ENCODE results near the gene ARHGAP11A.

The ARHGAP11A gene

GRCh38 chr15:32649342-32649741 lies 34.0 kb downstream of the ARHGAP11A start:
- H2BK5ac ChIP-seq (ENCODE audit: low read length) = no peak overlapping the region
- H4K91ac ChIP-seq (ENCODE audit: low read depth, low read length, poor library complexity) = no peak overlapping the region
- no peak overlapping the region for H3K14ac ChIP-seq (ENCODE audit: low read length)
- H2BK120ac ChIP-seq (ENCODE audit: low read depth, low read length) = no peak overlapping the region
- H3K9me3 ChIP-seq (replicated peaks in 1 of 2; ENCODE audit: control insufficient read depth in 2 of 2, insufficient read depth in 1 of 2, low read depth in 1 of 2, low read length in 2 of 2) = no peaks in the 10 kb centered on the region
- H3K27me3 ChIP-seq (ENCODE audit: control insufficient read depth in 3 of 3, insufficient read depth in 3 of 3, low read depth in 1 of 3, low read length in 3 of 3) = no peaks in the 10 kb centered on the region
- H3K4me1 ChIP-seq (ENCODE audit: control insufficient read depth in 2 of 2, insufficient read depth in 1 of 2, low read depth in 1 of 2, low read length in 2 of 2) = peaks cover 0 to 4% of the 10 kb centered on the region in 2 donors
- peaks cover 0 to 2% of the 10 kb centered on the region in 2 donors for H3K36me3 ChIP-seq (replicated peaks in 1 of 2; ENCODE audit: control insufficient read depth in 2 of 2, insufficient read depth in 2 of 2, low read length in 2 of 2)
- no peak overlapping the region for H3K18ac ChIP-seq (ENCODE audit: low read length)
- no peak overlapping the region for H3K23ac ChIP-seq (ENCODE audit: low read depth, low read length, poor library complexity)
- H3K4ac ChIP-seq (ENCODE audit: low read length) = no peak overlapping the region
- WGBS, 2 donors (ENCODE audit: extremely low coverage in 2 of 2, insufficient read length in 2 of 2, insufficient replicate concordance in 1 of 2) = no CpG with 5 or more reads among the region's 5 CpGs
- no peaks in the 10 kb centered on the region for H3K79me1 ChIP-seq (ENCODE audit: low read depth, low read length)
- H2AFZ ChIP-seq (ENCODE audit: low read length) = no peak overlapping the region
- H3K27ac ChIP-seq (replicated peaks; ENCODE audit: low read length) = no peak overlapping the region
- no peak overlapping the region for H3K4me3 ChIP-seq (ENCODE audit: low read length in 2 of 2)
- no peak overlapping the region for H4K8ac ChIP-seq (ENCODE audit: low read depth, low read length)
- H2BK12ac ChIP-seq (ENCODE audit: low read length) = no peak overlapping the region
- no peak overlapping the region for H3K9ac ChIP-seq (ENCODE audit: low read depth, low read length, poor library complexity)
- no peak overlapping the region for H2BK15ac ChIP-seq (ENCODE audit: low read length)
- no peak for DNase-seq (ENCODE audit: low spot score)
- no peak overlapping the region for H3K4me2 ChIP-seq (ENCODE audit: insufficient read depth, low read length, poor library complexity, severe bottlenecking)
- H2AK5ac ChIP-seq (ENCODE audit: low read depth, low read length) = no peak overlapping the region

GRCh38 chr15:32651229-32651837 lies 36.0 kb downstream of the ARHGAP11A start:
- no peak overlapping the region for H4K91ac ChIP-seq (ENCODE audit: low read depth, low read length, poor library complexity)
- H2BK5ac ChIP-seq (ENCODE audit: low read length) = no peak overlapping the region
- H2BK120ac ChIP-seq (ENCODE audit: low read depth, low read length) = no peak overlapping the region
- H3K4me1 ChIP-seq (ENCODE audit: control insufficient read depth in 2 of 2, insufficient read depth in 1 of 2, low read depth in 1 of 2, low read length in 2 of 2) = peaks cover 0 to 1% of the 10 kb centered on the region in 2 donors
- no peak overlapping the region for H3K4ac ChIP-seq (ENCODE audit: low read length)
- H3K4me2 ChIP-seq (ENCODE audit: insufficient read depth, low read length, poor library complexity, severe bottlenecking) = no peak overlapping the region
- H4K8ac ChIP-seq (ENCODE audit: low read depth, low read length) = no peak overlapping the region
- H3K4me3 ChIP-seq (ENCODE audit: low read length in 2 of 2) = no peak overlapping the region
- WGBS, 2 donors (ENCODE audit: extremely low coverage in 2 of 2, insufficient read length in 2 of 2, insufficient replicate concordance in 1 of 2) = no CpG with 5 or more reads among the region's 6 CpGs
- H3K27ac ChIP-seq (replicated peaks; ENCODE audit: low read length) = no peak overlapping the region
- H3K79me1 ChIP-seq (ENCODE audit: low read depth, low read length) = no peaks in the 10 kb centered on the region
- H2AK5ac ChIP-seq (ENCODE audit: low read depth, low read length) = no peak overlapping the region
- no peak overlapping the region for H3K9ac ChIP-seq (ENCODE audit: low read depth, low read length, poor library complexity)
- no peaks in the 10 kb centered on the region for H3K27me3 ChIP-seq (ENCODE audit: control insufficient read depth in 3 of 3, insufficient read depth in 3 of 3, low read depth in 1 of 3, low read length in 3 of 3)
- H3K36me3 ChIP-seq (replicated peaks in 1 of 2; ENCODE audit: control insufficient read depth in 2 of 2, insufficient read depth in 2 of 2, low read length in 2 of 2) = peaks cover 0 to 2% of the 10 kb centered on the region in 2 donors
- no peaks in the 10 kb centered on the region for H3K9me3 ChIP-seq (replicated peaks in 1 of 2; ENCODE audit: control insufficient read depth in 2 of 2, insufficient read depth in 1 of 2, low read depth in 1 of 2, low read length in 2 of 2)
- DNase-seq (ENCODE audit: low spot score) = peak; percentile 26
- H3K23ac ChIP-seq (ENCODE audit: low read depth, low read length, poor library complexity) = no peak overlapping the region
- H2AFZ ChIP-seq (ENCODE audit: low read length) = peak overlapping the region; percentile 27
- no peak overlapping the region for H2BK12ac ChIP-seq (ENCODE audit: low read length)
- no peak overlapping the region for H2BK15ac ChIP-seq (ENCODE audit: low read length)
- no peak overlapping the region for H3K18ac ChIP-seq (ENCODE audit: low read length)
- no peak overlapping the region for H3K14ac ChIP-seq (ENCODE audit: low read length)

GRCh38 chr15:32652178-32652577 lies 36.9 kb downstream of the ARHGAP11A start:
- no peak overlapping the region for H2BK12ac ChIP-seq (ENCODE audit: low read length)
- H3K14ac ChIP-seq (ENCODE audit: low read length) = no peak overlapping the region
- H2BK15ac ChIP-seq (ENCODE audit: low read length) = no peak overlapping the region

GRCh38 chr15:32656091-32656490 lies 40.8 kb downstream of the ARHGAP11A start:
- Histone ChIP-seq H3K4me2 (ENCODE audit: insufficient read depth, low read length, poor library complexity, severe bottlenecking) (no peak overlapping the region), H2BK5ac (ENCODE audit: low read length) (no peak overlapping the region), H4K91ac (ENCODE audit: low read depth, low read length, poor library complexity) (no peak overlapping the region), H3K9me3 (replicated peaks in 1 of 2; ENCODE audit: control insufficient read depth in 2 of 2, insufficient read depth in 1 of 2, low read depth in 1 of 2, low read length in 2 of 2) (no peaks in the 10 kb centered on the region), H3K27ac (replicated peaks; ENCODE audit: low read length) (no peak overlapping the region), H3K18ac (ENCODE audit: low read length) (no peak overlapping the region), H3K14ac (ENCODE audit: low read length) (no peak overlapping the region), H3K4me3 (ENCODE audit: low read length in 2 of 2) (no peak overlapping the region), H3K27me3 (ENCODE audit: control insufficient read depth in 3 of 3, insufficient read depth in 3 of 3, low read depth in 1 of 3, low read length in 3 of 3) (no peaks in the 10 kb centered on the region), H2AFZ (ENCODE audit: low read length) (no peak overlapping the region), H2BK15ac (ENCODE audit: low read length) (no peak overlapping the region), H3K9ac (ENCODE audit: low read depth, low read length, poor library complexity) (no peak overlapping the region), H3K23ac (ENCODE audit: low read depth, low read length, poor library complexity) (no peak overlapping the region), H3K36me3 (replicated peaks in 1 of 2; ENCODE audit: control insufficient read depth in 2 of 2, insufficient read depth in 2 of 2, low read length in 2 of 2) (peaks cover 0 to 2% of the 10 kb centered on the region in 2 donors), H2AK5ac (ENCODE audit: low read depth, low read length) (no peak overlapping the region), H3K4ac (ENCODE audit: low read length) (no peak overlapping the region), H3K4me1 (ENCODE audit: control insufficient read depth in 2 of 2, insufficient read depth in 1 of 2, low read depth in 1 of 2, low read length in 2 of 2) (peaks cover 0 to 5% of the 10 kb centered on the region in 2 donors), H4K8ac (ENCODE audit: low read depth, low read length) (no peak overlapping the region), H3K79me1 (ENCODE audit: low read depth, low read length) (peaks cover 2% of the 10 kb centered on the region), H2BK12ac (ENCODE audit: low read length) (no peak overlapping the region), H2BK120ac (ENCODE audit: low read depth, low read length) (no peak overlapping the region)
- WGBS, 2 donors (ENCODE audit: extremely low coverage in 2 of 2, insufficient read length in 2 of 2, insufficient replicate concordance in 1 of 2) = no CpG with 5 or more reads among the region's 4 CpGs
- no peak for DNase-seq (ENCODE audit: low spot score)

More at GRCh38 chr15:32652178-32652577, 36.9 kb downstream of the ARHGAP11A start:
- Histone ChIP-seq H3K27me3 (ENCODE audit: control insufficient read depth in 3 of 3, insufficient read depth in 3 of 3, low read depth in 1 of 3, low read length in 3 of 3) (no peaks in the 10 kb centered on the region), H2BK120ac (ENCODE audit: low read depth, low read length) (no peak overlapping the region), H4K91ac (ENCODE audit: low read depth, low read length, poor library complexity) (no peak overlapping the region), H3K18ac (ENCODE audit: low read length) (no peak overlapping the region), H4K8ac (ENCODE audit: low read depth, low read length) (no peak overlapping the region), H2AFZ (ENCODE audit: low read length) (no peak overlapping the region), H3K79me1 (ENCODE audit: low read depth, low read length) (no peaks in the 10 kb centered on the region), H3K27ac (replicated peaks; ENCODE audit: low read length) (no peak overlapping the region), H3K9me3 (replicated peaks in 1 of 2; ENCODE audit: control insufficient read depth in 2 of 2, insufficient read depth in 1 of 2, low read depth in 1 of 2, low read length in 2 of 2) (no peaks in the 10 kb centered on the region), H2AK5ac (ENCODE audit: low read depth, low read length) (no peak overlapping the region), H3K4me2 (ENCODE audit: insufficient read depth, low read length, poor library complexity, severe bottlenecking) (no peak overlapping the region), H3K4me3 (ENCODE audit: low read length in 2 of 2) (no peak overlapping the region), H2BK5ac (ENCODE audit: low read length) (no peak overlapping the region), H3K23ac (ENCODE audit: low read depth, low read length, poor library complexity) (no peak overlapping the region), H3K36me3 (replicated peaks in 1 of 2; ENCODE audit: control insufficient read depth in 2 of 2, insufficient read depth in 2 of 2, low read length in 2 of 2) (peaks cover 0 to 2% of the 10 kb centered on the region in 2 donors), H3K4me1 (ENCODE audit: control insufficient read depth in 2 of 2, insufficient read depth in 1 of 2, low read depth in 1 of 2, low read length in 2 of 2) (peaks cover 0 to 1% of the 10 kb centered on the region in 2 donors), H3K4ac (ENCODE audit: low read length) (no peak overlapping the region), H3K9ac (ENCODE audit: low read depth, low read length, poor library complexity) (no peak overlapping the region)
- 100% methylated on average over 1 of the region's 3 CpGs; no CpG with 5 or more reads in 1 of the 2 donors for WGBS, 2 donors (ENCODE audit: extremely low coverage in 2 of 2, insufficient read length in 2 of 2, insufficient replicate concordance in 1 of 2)
- no peak for DNase-seq (ENCODE audit: low spot score)
